Loucy (cell line): ENCODE results near the gene SEMA6A.

ENCODE experiments used
- CTCF ChIP-seq: fragments of 200-600 bp; sonication (generic); conservative IDR thresholded peaks from 2 replicates; pipeline ENCODE4 v1.5.1; 2014; ENCODE audit warnings: mild to moderate bottlenecking, antibody characterized with exemption, low read length
- EZH2phosphoT487 ChIP-seq: fragments of 200-600 bp; IDR thresholded peaks from 2 replicates; pipeline ENCODE4 v1.6.1; 2018; ENCODE audit warnings: antibody characterized with exemption, mild to moderate bottlenecking, moderate library complexity, borderline replicate concordance

- TF ChIP-seq CTCF: no peak
- TF ChIP-seq EZH2phosphoT487: no peak
These were observed 81.8 kb downstream of the SEMA6A start for GRCh38 chr5:116492776-116493175.
